HepG2 (cell line): ENCODE measurements around the gene PAPOLB. TPM values are rescaled to one million over a fixed set of nuclear protein-coding genes. Genes with fewer than 3 reads are reported as not detected.

Experiments used
- ATAC-seq: fragments of 200-7000 bp; cut with Tn5 transposase; 3 replicates; pipeline ENCODE4 v1.9.1; 2020; ENCODE audit warnings: mild to moderate bottlenecking, moderate library complexity
- BruUV-seq: library from RNA; stranded (reverse); fragments of 400-500 nt; replicated peaks from 2 replicates; lab custom pipeline; 2021; lab: Mats Ljungman, UMichigan
- CTCF ChIA-PET: fragments of 300-600 bp; formaldehyde crosslinking; extraction: SDS; loops from one replicate; lab custom pipeline; 2021; ENCODE audit warnings: low total read pairs, inconsistent platforms, low intra/inter-chr PET ratio; lab: Yijun Ruan, JAX
- POLR2A ChIA-PET: fragments of 350-600 bp; sonication (Branson Sonifier 250); formaldehyde crosslinking; loops from one replicate; lab custom pipeline; 2020; ENCODE audit warnings: antibody characterized with exemption, inconsistent platforms; lab: Yijun Ruan, JAX
- DNase-seq: peaks from one replicate; pipeline ENCODE4 v3.0.0-alpha.2; 2015; ENCODE audit warnings: low spot score
- FAIRE-seq: peaks from 3 replicates; lab custom pipeline; 2011; peaks lifted over from hg19 to GRCh38; lab: Jason Lieb, UNC
- H2AFZ ChIP-seq: one replicate; pipeline ENCODE4 v1.6.1; 2011; ENCODE audit warnings: low read length, inconsistent platforms
- H3K27ac ChIP-seq: fragments of 300-600 bp; 3 replicates; pipeline ENCODE4 v1.8.0; 2011; ENCODE audit warnings: mixed run types, mild to moderate bottlenecking, mixed read lengths, low read length, inconsistent platforms; ENCODE audit not compliant: insufficient read depth; ENCODE audit errors: extremely low read length
- H3K27me3 ChIP-seq, 2 experiments: fragments of 200-600 bp in 1 of 2; 2 replicates in 1 of 2; 3 replicates in 1 of 2; pipeline versions ENCODE4 v1.6.0 to v1.8.0; 2011; ENCODE audit warnings: low read length in 2 of 2, mild to moderate bottlenecking in 2 of 2, moderate library complexity in 2 of 2, inconsistent platforms in 1 of 2; ENCODE audit not compliant: insufficient read depth in 2 of 2, control insufficient read depth in 1 of 2
- H3K36me3 ChIP-seq, 2 experiments: fragments of 200-600 bp in 1 of 2; replicated peaks in 1 of 2; 2 replicates in 1 of 2; 3 replicates in 1 of 2; pipeline versions ENCODE4 v1.5.1 to v1.8.0; 2011; ENCODE audit warnings: low read length in 2 of 2, inconsistent platforms in 1 of 2; ENCODE audit not compliant: insufficient read depth in 2 of 2, control insufficient read depth in 1 of 2
- H3K4me1 ChIP-seq: 2 replicates; pipeline ENCODE4 v1.5.1; 2012; ENCODE audit warnings: low read length, inconsistent platforms; ENCODE audit not compliant: insufficient read depth
- H3K4me2 ChIP-seq: 2 replicates; pipeline ENCODE4 v1.6.0; 2011; ENCODE audit warnings: low read depth, low read length, inconsistent platforms
- H3K4me3 ChIP-seq, 3 experiments: fragments of 200-600 bp in 1 of 3; sonication (generic), shearing (Covaris generic) in 1 of 3; replicated peaks in 1 of 3; 2 replicates each; pipeline ENCODE4 v1.5.1; 2011 to 2016; ENCODE audit warnings: low read length in 3 of 3, inconsistent platforms in 2 of 3, low read depth in 2 of 3, mild to moderate bottlenecking in 2 of 3, control low read depth in 1 of 3, mixed read lengths in 1 of 3; ENCODE audit not compliant: insufficient read depth in 1 of 3
- H3K79me2 ChIP-seq: one replicate; pipeline ENCODE4 v1.6.1; 2011; ENCODE audit warnings: low read length, inconsistent platforms; ENCODE audit not compliant: insufficient read depth
- H3K9ac ChIP-seq: 2 replicates; pipeline ENCODE4 v1.6.0; 2011; ENCODE audit warnings: mild to moderate bottlenecking, low read depth, low read length, inconsistent platforms; ENCODE audit not compliant: insufficient read depth
- H3K9me3 ChIP-seq: 2 replicates; pipeline ENCODE4 v1.5.1; 2012; ENCODE audit warnings: mild to moderate bottlenecking, low read length
- H4K20me1 ChIP-seq: 2 replicates; pipeline ENCODE4 v1.6.0; 2011; ENCODE audit warnings: inconsistent platforms, mild to moderate bottlenecking, low read length, moderate library complexity; ENCODE audit not compliant: insufficient read depth
- CCAR2 ChIP-seq: fragments of 200-400 bp; formaldehyde crosslinking; optimal IDR thresholded peaks from 2 replicates; pipeline ENCODE3; 2018; ENCODE audit warnings: low read depth, mild to moderate bottlenecking, low read length, moderate library complexity
- HBP1 ChIP-seq: IDR thresholded peaks from 2 replicates; pipeline ENCODE4 v1.6.1; 2016; ENCODE audit warnings: low read depth, control low read depth
- HINFP ChIP-seq: sonication (generic); formaldehyde crosslinking; IDR thresholded peaks from 2 replicates; pipeline ENCODE4 v1.4.0; 2020; ENCODE audit warnings: low read depth, mild to moderate bottlenecking, missing genetic modification reagents
- KDM2A ChIP-seq: sonication (generic); formaldehyde crosslinking; IDR thresholded peaks from 2 replicates; pipeline ENCODE4 v1.4.0; 2020; ENCODE audit warnings: low read depth, missing genetic modification reagents, borderline replicate concordance
- PHB2 ChIP-seq: fragments of 450-650 bp; IDR thresholded peaks from 2 replicates; pipeline ENCODE4 v1.6.1; 2018; ENCODE audit not compliant: partially characterized antibody
- ZFP1 ChIP-seq: IDR thresholded peaks from 2 replicates; pipeline ENCODE4 v1.6.1; 2016
- ZFP82 ChIP-seq: sonication (generic); formaldehyde crosslinking; IDR thresholded peaks from 2 replicates; pipeline ENCODE4 v1.5.1; 2020; ENCODE audit warnings: mild to moderate bottlenecking, missing genetic modification reagents, borderline replicate concordance
- ZSCAN9 ChIP-seq: IDR thresholded peaks from 2 replicates; pipeline ENCODE4 v1.6.1; 2016; ENCODE audit warnings: borderline replicate concordance
- WGBS: methylation state at CpG from one replicate; pipeline ENCODE4 v1.1.6; 2017; ENCODE audit warnings: low lambda C conversion rate; 5-methylcytosine and 5-hydroxymethylcytosine counted together
- in situ Hi-C: cut with HindIII; loops from 2 replicates; pipeline ENCODE4 v1.10.0; 2017; ENCODE audit warnings: low pct_unique_long_range_greater_than_20kb; ENCODE audit not compliant: extremely low pct_ligation_motif_present
- intact Hi-C: fragments of 100-400 bp; cut with micrococcal nuclease; formaldehyde crosslinking; loops from one replicate; pipeline ENCODE4 v1.10.0; 2022; ENCODE audit not compliant: unreplicated experiment
- polyA plus RNA-seq, 8 experiments: library from polyadenylated mRNA; depleted of rRNA in 3 of 8; stranded (reverse) in 7 of 8; unstranded in 1 of 8; fragments of >200 nt; fragmentation: Illumina TruSeq in 4 of 8; extraction: Trizol in 4 of 8; gene quantifications; 2 replicates each; pipeline versions ENCODE4 v1.2.1 to v1.2.3, GENCODE V29; 2011 to 2016; ENCODE audit warnings: low read depth in 4 of 8, missing spikeins in 1 of 8, mixed read lengths in 1 of 8; ENCODE audit not compliant: insufficient read depth in 1 of 8
- total RNA-seq, 5 experiments: library from RNA; depleted of rRNA; stranded (reverse); fragments of >200 nt; fragmentation: Illumina TruSeq; extraction: Trizol; gene quantifications; 2 replicates each; pipeline ENCODE4 v1.2.3, GENCODE V29; 2016; ENCODE audit warnings: low read depth in 1 of 5

The PAPOLB gene
- total and polyA plus RNA-seq, 2 of the 13 experiments (the other 11 are each of a cell fraction or from before 2014, with no cell fraction given) = not detected

- intact Hi-C loops = loop anchor here (10.0 kb wide), 1 partner anchor 944 kb away; the partner anchor contains the start of gene RNF216
- FAIRE-seq = no peak
- BruUV-seq = no TSS peak
- no peak overlapping the region for H3K9ac ChIP-seq
- H3K9me3 ChIP-seq = no peaks in the 10 kb centered on the region
- H3K4me2 ChIP-seq = no peak overlapping the region
- 77% methylated on average over 9 of the region's 17 CpGs for WGBS
- no peak for DNase-seq
- H3K4me1 ChIP-seq = peaks cover 28% of the 10 kb centered on the region
- peaks cover 3 to 29% of the 10 kb centered on the region in 2 experiments; a peak in 4 of 5 replicates for H3K27me3 ChIP-seq
- no peaks in the 10 kb centered on the region for H3K36me3 ChIP-seq
- in situ Hi-C loops = no loop called here
- no peak overlapping the region for H3K4me3 ChIP-seq
- ChIA-PET POLR2A (no interaction called here), CTCF (no interaction called here)
- no peak overlapping the region for H2AFZ ChIP-seq
- H4K20me1 ChIP-seq = no peaks in the 10 kb centered on the region
- H3K27ac ChIP-seq = no peak overlapping the region
- ATAC-seq = no peak
- TF ChIP-seq PHB2 = no peak
- TF ChIP-seq ZSCAN9 (CRISPR knock-in tag) = no peak
- TF ChIP-seq HINFP (CRISPR knock-in tag) = no peak
- no peak for TF ChIP-seq HBP1
- TF ChIP-seq KDM2A (CRISPR knock-in tag) = no peak
- no peak for TF ChIP-seq ZFP1 (CRISPR knock-in tag)
- TF ChIP-seq ZFP82 (CRISPR knock-in tag) = no peak
- no peak for TF ChIP-seq CCAR2
- no peaks in the 10 kb centered on the region for H3K79me2 ChIP-seq
These were observed 20.6 kb downstream of the PAPOLB start for GRCh38 chr7:4841007-4841784.
